ENCODE data around the gene PTPRB. TPM values are rescaled to one million over a fixed set of nuclear protein-coding genes. Genes with fewer than 3 reads are reported as not detected.

Gene PTPRB
- total RNA-seq, 1 experiment from 2014 or later: not detected

DNA sequence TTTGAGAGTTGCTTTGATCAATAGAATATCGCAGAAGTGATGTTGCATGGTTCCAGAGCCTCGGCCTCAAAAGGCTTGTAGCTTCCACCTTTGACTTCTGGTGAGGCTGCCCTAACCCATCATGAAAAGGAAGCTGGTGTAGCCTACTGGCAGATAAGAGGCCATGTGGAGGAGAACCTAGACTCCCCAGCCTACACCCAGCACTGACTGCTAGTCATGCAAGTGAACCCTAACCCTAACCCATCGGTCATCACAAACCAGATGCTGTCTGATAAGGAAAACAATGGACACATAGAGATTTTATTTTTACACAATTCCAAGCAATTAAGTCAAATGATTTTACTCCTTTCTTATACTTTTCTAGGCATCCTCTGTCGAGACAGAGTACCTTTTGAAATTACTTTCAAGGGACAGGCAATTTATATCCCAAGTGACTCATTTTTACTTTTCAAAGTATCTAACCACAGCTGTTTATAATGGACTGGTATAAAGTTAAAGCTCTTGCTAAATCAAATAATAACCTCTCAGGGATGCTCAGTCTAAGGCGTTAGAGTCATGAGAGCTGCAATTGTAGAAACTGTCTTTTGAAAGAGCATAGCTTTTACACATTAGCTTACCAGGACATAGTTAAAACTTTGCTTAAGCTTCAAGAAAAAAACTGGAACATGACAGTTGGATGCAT lies 17.6 kb downstream of the PTPRB start:
- Histone ChIP-seq H3K27ac (ENCODE audit: low read depth, low read length, poor library complexity, severe bottlenecking) (no peak overlapping the region), H3K4me1 (ENCODE audit: insufficient read depth, low read length, poor library complexity, severe bottlenecking) (no peaks in the 10 kb centered on the region), H3K4me3 (ENCODE audit: low read depth, low read length, poor library complexity, severe bottlenecking) (no peak overlapping the region), H3K36me3 (ENCODE audit: insufficient read depth, low read length, poor library complexity, severe bottlenecking) (no peaks in the 10 kb centered on the region), H3K27me3 (replicated peaks; ENCODE audit: insufficient read depth, low read depth, low read length, poor library complexity) (no peaks in the 10 kb centered on the region), H3K9me3 (ENCODE audit: low read depth, low read length, poor library complexity, severe bottlenecking) (no peaks in the 10 kb centered on the region)
- intact Hi-C loops (cut with micrococcal nuclease; ENCODE audit: unreplicated experiment): no loop called here
- ChIA-PET CTCF (no interaction called here), POLR2A (ENCODE audit: low non-redundant PET) (no interaction called here)
- TF ChIP-seq, protein P1, sequence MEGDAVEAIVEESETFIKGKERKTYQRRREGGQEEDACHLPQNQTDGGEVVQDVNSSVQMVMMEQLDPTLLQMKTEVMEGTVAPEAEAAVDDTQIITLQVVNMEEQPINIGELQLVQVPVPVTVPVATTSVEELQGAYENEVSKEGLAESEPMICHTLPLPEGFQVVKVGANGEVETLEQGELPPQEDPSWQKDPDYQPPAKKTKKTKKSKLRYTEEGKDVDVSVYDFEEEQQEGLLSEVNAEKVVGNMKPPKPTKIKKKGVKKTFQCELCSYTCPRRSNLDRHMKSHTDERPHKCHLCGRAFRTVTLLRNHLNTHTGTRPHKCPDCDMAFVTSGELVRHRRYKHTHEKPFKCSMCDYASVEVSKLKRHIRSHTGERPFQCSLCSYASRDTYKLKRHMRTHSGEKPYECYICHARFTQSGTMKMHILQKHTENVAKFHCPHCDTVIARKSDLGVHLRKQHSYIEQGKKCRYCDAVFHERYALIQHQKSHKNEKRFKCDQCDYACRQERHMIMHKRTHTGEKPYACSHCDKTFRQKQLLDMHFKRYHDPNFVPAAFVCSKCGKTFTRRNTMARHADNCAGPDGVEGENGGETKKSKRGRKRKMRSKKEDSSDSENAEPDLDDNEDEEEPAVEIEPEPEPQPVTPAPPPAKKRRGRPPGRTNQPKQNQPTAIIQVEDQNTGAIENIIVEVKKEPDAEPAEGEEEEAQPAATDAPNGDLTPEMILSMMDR (conservative IDR thresholded peaks at IDR 0.05; ENCODE audit: low read depth, low read length): no peak
- TF ChIP-seq EZH2 (IDR thresholded peaks at IDR 0.05; ENCODE audit: borderline replicate concordance, low read depth, low read length, poor library complexity, severe bottlenecking): no peak
- BruUV-seq (replicated peaks): no TSS peak
- no peak for DNase-seq (ENCODE audit: low spot score)

DNA sequence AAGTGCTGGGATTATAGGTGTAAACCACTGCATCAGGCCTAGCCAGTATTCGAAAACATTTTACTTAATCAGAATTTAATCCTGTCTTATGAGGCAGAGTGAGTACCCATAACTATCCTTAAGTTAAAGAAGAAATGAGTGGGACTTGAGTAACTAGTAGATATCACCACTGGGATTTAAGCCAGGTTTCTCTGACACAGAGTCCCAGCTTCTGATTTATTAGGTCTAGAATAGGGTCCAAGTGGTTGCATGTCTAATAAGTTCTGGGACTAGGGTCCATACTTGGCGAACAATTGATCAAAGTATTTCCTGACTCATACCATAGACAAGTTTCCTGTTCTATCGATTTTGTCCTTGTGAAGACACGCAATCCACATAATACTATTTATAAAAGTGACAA lies 18.9 kb downstream of the PTPRB start:
- Histone ChIP-seq H3K4me1 (ENCODE audit: insufficient read depth, low read length, poor library complexity, severe bottlenecking) (no peaks in the 10 kb centered on the region), H3K4me3 (ENCODE audit: low read depth, low read length, poor library complexity, severe bottlenecking) (no peak overlapping the region), H3K27ac (ENCODE audit: low read depth, low read length, poor library complexity, severe bottlenecking) (no peak overlapping the region), H3K27me3 (replicated peaks; ENCODE audit: insufficient read depth, low read depth, low read length, poor library complexity) (no peaks in the 10 kb centered on the region), H3K36me3 (ENCODE audit: insufficient read depth, low read length, poor library complexity, severe bottlenecking) (no peaks in the 10 kb centered on the region), H3K9me3 (ENCODE audit: low read depth, low read length, poor library complexity, severe bottlenecking) (no peaks in the 10 kb centered on the region)
- DNase-seq (ENCODE audit: low spot score): no peak
- CTCF ChIA-PET: no interaction called here
- TF ChIP-seq, protein P1 (conservative IDR thresholded peaks at IDR 0.05; ENCODE audit: low read depth, low read length): no peak
- TF ChIP-seq EZH2 (IDR thresholded peaks at IDR 0.05; ENCODE audit: borderline replicate concordance, low read depth, low read length, poor library complexity, severe bottlenecking): no peak
- POLR2A ChIA-PET (ENCODE audit: low non-redundant PET): no interaction called here
- no TSS peak for BruUV-seq (replicated peaks)
- intact Hi-C loops (cut with micrococcal nuclease; ENCODE audit: unreplicated experiment): no loop called here

DNA sequence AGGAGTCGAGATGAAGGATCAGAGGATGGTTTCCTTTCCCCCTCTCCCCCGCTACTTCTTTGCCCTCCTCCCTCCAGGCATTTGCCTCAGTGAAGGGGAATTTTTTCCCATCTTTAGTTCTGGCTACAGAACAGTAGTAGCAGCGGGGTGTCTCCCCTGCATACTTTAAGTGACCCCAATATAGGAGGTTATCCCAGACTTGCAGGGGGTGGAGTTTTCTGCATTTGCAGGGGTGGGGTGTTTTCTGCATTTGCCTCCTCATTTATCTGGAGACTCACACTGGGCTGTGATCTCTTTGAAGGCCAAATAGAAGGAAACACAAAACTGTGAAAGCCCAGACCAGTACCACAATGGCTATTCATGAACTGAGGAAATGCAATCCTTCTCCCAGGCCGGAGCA lies 19.8 kb downstream of the PTPRB start:
- intact Hi-C loops (cut with micrococcal nuclease; ENCODE audit: unreplicated experiment): no loop called here
- no peak for DNase-seq (ENCODE audit: low spot score)
- no TSS peak for BruUV-seq (replicated peaks)
- ChIA-PET CTCF (no interaction called here), POLR2A (ENCODE audit: low non-redundant PET) (no interaction called here)
- no peak for TF ChIP-seq EZH2 (IDR thresholded peaks at IDR 0.05; ENCODE audit: borderline replicate concordance, low read depth, low read length, poor library complexity, severe bottlenecking)
- TF ChIP-seq, protein P1 (conservative IDR thresholded peaks at IDR 0.05; ENCODE audit: low read depth, low read length): no peak
- Histone ChIP-seq H3K9me3 (ENCODE audit: low read depth, low read length, poor library complexity, severe bottlenecking) (no peaks in the 10 kb centered on the region), H3K27me3 (replicated peaks; ENCODE audit: insufficient read depth, low read depth, low read length, poor library complexity) (no peaks in the 10 kb centered on the region), H3K4me1 (ENCODE audit: insufficient read depth, low read length, poor library complexity, severe bottlenecking) (no peaks in the 10 kb centered on the region), H3K4me3 (ENCODE audit: low read depth, low read length, poor library complexity, severe bottlenecking) (no peak overlapping the region), H3K27ac (ENCODE audit: low read depth, low read length, poor library complexity, severe bottlenecking) (no peak overlapping the region), H3K36me3 (ENCODE audit: insufficient read depth, low read length, poor library complexity, severe bottlenecking) (no peaks in the 10 kb centered on the region)
